Activated CD8-positive, alpha-beta memory T cell treated with anti-CD3 and anti-CD28 coated beads, Interleukin-2, amount 50 U/mL, for 1 hour (primary cell): ENCODE measurements around the gene UNC79.

ENCODE experiments used
- DNase-seq: peaks from one replicate; pipeline ENCODE4 v3.0.0-alpha.2; 2020; ENCODE audit errors: extremely low read depth

UNC79 gene

DNA sequence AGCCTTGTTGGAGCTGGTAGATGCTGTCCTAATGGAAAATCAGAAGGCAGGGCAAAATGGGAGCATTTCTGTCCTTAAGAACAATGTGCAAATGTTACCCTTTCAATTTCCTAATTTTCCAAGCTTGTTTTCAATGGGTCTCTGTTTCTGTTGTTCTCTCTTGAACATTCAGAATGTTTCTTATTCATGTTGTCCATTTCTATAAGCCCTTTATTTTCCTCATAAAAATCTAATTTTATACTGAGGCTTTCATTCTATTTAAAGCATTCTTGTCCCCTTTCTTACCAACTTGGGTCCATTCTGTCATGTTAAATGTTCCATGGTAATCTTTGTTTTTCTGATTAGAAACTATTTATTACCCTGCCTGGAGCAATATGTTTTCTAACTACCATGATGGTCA, 232.6 kb downstream of the UNC79 start:
- no peak for DNase-seq

DNA sequence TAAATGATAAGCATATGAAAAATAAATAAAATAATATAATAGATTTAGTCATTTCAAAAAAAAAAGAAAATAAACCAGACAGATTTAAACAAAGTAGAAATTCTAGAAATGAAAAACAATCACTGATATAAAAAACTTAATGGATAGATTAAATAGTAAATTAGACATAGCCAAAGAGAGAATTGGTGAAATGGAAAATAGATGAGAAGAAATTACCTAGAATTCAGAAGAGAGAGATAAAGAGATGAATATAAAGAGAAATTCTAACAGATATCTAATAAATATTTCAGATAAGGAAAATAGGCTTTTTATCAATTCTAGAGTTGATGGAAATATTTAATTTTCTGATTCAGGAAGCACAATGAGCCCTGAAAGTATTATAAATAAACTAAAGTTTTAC, 234.4 kb downstream of the UNC79 start:
- no peak for DNase-seq

DNA sequence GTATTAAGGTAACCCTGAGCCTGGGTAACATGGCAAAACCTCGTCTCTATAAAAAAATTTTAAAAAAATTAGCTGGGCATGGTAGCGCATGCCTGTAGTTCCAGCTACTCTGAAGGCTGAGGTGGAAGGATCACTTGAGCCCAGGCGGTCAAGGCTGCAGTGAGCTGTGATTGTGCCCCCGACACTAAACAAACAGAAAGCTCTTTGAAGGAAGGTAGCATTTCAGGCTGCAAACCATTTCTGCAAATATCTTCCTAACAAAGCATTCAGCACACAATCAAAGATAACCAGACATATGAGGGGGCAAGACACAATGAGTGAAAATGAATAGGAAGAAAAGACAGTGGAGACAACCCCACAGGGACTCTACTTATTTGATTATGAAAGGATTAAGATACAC, 238.9 kb downstream of the UNC79 start:
- no peak for DNase-seq

DNA sequence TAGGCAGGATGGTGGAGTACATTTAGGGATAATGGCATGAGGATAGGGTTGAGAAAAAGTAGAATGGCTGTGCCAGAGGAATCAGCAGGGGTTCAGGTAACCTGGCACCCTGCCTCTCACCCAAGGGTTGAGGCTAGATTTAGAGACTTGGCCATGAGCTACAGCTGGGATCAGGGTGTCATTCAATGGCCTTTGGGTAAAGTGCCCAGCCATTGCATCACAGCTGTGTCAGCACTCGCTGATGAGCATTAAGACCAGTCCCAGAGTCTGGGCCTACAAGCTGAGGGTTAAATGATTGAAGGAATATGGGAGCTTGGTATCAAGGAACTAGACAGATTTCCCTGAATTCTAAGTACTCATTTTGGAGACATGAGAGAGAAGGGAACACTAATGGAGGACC, 243.6 kb downstream of the UNC79 start:
- no peak for DNase-seq

DNA sequence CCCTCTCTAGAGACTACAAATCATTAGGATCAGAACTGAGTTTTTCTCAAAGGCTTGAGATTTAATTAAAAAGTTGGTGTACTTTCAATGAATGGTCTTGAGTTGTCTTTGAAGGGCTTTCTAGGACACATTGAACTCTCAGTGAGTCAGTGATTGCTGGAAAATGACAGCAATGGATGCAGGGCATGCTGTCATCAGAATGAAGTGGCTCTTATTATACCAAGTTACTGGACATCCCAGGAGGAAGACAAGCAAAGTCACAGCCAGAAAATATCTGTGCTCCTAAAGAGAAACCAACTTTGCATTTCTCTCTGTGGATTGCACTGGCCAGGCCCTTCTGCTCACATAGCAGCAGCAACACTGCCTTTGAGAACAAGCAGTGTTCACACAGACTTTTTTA, 244.9 kb downstream of the UNC79 start:
- no peak for DNase-seq

DNA sequence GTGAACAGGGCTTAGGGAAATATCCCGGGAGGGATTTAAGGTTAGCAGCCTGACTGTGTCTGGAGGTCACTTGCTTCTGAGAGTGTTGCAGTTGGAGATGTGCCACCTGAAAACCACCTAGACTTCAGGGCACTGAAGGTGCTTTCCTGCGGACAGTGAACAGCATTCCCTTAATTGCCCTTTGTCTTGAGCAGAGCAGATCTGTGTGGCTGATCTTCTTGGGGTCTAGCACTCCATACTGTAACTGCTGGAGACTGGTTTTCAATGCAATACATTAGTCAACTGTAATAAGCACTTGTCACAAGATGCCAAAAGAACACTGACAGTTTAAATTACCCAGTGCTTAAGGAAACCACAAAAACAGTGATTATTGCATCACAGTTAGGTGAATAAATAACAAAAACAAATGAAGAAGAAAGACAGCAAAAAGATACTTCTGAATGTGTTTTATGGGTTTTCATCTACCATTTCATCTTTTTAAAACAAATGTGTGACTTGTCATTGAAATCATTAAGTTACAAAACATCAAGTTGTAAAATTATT, 245.7 kb downstream of the UNC79 start:
- no peak for DNase-seq

DNA sequence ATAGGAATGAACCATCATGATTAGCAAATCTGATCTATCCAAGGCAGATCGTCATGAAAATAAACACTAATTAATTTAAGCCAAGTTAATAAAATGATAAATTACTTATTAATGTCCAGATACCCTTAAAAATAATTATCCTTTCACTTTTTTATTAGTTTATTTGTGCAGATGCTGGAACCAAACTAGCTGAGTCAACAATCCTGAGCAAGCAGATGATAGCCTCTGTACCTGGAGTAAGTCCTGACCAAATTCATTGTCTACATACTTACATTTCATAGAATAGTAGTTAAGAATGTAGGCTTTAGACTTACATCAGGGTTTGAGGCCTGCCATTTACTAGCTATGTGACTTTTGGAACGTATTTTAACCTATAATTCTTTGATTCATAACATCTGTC, 251.7 kb downstream of the UNC79 start:
- no peak for DNase-seq

DNA sequence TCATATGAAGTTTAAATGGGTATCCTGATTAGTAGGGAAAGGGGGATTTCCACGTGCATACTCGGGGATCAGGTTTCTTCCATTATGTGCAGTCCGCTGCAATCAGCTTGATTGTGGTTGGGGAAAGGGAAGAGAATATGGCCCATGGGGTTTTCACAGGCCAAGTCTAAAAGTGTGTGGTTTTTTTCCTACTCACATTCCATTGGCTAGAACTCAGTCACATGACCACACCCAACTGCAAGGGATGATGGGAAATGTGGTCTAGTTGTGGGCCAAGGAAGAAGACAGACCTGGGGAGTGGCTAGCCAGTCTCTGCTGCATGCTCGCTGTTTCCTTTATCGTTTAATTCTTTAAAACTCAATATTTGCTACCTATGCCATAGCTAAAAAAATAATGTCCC, 252.5 kb downstream of the UNC79 start:
- no peak for DNase-seq

DNA sequence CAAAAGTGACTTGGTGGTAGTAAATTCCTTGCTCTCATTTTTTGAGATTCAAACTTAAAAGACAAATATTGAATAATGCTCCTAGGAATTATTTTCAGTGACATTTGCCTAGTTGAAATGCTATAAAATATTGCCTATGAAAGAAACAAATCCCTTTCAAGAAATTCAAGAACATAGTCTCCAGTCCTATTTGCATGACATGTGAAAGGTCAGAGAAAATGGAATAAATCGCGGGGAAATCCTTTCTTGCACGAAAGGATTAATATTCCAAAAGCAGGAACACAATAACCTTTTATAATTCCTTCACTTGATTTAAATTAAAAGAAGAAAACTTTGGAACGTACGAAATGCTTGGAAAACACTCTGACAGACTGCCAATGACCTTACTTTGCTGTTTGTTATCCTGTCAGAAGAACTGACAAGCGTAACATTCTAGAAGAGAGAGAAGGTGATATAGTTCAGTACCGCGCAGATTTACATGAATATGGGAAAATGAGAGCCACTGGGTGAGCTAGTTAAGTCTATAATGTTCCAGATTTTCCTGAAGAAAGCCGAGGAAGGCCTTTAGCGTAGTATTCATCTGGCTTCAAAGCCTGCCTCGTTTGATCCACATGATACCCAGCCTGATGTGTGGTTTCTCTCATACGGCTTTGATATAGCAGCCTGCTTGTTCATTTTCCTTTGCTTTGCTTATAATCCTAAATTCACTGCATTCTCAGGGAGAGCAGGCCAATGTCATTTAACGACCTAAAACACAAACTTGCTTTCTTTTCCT, 254.6 kb downstream of the UNC79 start:
- DNase-seq, result no peak

DNA sequence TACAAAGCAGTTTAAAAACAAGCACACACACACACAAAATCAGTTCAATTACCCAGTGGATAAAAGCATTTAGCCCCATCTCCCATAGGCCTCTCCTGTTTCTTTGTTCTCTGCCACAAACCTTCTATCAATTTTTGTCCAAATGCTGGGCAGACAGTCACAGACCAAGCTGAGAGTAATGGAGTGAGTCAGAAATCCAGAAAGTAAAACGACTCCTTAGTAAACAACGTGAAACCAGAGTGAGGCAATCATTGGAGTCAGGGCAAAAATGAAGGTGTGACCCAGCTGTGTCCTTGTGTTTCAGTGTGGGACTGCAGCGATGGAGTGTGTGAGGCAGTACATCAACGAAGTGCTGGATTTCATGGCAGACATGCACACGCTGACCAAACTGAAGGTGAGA, 255.5 kb downstream of the UNC79 start:
- no peak for DNase-seq

DNA sequence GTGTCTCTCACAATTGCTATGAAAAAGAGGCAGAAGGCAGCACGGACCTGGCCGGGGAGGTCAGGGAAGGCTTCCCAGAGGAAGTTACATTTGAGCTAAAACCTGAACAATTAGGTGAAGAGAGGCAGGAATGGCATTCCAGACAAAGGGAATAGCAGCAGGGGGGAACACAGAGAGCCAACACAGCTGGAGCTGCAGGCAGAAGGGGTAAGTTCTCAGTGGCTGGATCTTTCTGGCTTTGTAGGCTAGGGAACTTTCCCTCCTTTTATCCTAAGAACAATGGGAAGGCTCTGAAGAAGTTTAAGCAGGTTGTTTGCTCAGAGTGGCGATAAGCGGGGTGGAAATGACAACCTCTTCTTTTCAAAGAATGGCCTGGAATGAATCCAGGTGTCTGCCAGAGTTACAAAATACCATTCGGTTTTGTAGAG, 257.5 kb downstream of the UNC79 start:
- DNase-seq, result no peak

DNA sequence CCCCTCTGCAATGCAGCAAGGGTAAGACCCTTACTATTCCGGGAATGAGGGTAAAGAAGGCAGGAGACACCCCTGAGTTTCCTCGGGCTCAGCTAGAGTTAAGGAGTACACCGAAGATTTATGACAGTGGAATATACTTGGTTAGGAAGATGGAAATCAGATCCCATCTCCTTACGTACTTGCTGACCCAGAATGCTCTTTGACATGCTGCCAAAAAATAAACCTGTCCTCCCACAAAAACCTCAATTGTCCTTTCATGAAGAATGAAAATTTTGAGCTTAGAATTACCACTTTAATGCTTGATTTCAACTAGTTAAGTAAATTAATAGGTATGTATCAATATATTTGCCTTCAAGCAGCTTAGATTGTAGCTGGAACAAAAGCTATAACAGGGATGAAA, 258.1 kb downstream of the UNC79 start:
- no peak for DNase-seq

DNA sequence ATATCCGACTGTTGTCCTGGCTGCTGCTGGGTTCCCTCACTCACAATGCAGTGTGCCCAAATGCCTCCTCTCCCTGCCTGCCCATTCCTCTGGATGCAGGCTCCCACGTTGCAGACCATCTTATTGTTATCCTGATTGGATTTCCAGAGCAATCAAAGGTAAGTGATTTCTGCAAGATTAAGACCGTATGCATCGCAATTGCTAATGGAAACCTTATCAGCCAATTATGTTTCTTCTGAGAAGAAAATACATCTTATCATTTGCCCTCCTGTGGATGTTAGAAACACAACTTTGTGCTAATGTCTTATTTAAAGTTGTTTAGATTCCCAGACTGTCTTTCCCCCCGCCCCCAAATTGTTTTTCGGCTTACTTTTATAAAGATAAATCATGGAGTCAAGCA, 259.4 kb downstream of the UNC79 start:
- DNase-seq, result no peak

DNA sequence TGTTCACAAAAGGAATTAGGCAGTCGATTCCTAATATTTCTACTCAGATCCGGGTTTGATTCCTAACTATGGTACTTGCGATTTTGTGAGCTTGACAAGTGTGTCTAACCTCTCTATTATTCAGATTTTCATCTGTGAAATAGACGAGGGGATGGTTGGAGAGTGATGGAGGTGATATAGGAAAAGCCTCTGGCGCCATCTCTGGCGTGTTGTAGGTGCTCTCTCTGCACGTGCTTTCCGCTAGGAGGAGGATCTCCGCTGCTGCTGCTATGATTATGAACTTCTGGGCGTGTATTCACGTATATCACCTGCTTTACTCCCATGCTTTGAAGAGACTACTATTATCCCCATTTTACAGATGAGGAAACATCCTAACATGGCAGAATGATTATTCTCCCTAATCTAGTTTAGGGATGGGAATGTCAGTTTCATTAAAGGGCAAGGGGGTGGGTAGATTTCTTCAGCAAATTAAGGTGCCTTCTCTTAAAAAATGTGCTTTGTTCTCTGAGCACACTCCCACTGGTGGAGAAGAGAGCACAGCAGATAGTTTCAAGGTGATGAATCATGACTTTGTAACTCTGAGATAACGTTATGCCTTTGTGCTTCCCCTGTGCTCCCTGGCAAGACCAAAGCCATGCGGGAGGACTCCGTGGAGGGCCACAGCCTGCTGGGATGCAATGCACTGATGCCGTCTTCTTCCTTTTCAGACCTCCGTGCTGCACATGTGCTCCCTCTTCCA, 260.5 kb downstream of the UNC79 start:
- no peak for DNase-seq

DNA sequence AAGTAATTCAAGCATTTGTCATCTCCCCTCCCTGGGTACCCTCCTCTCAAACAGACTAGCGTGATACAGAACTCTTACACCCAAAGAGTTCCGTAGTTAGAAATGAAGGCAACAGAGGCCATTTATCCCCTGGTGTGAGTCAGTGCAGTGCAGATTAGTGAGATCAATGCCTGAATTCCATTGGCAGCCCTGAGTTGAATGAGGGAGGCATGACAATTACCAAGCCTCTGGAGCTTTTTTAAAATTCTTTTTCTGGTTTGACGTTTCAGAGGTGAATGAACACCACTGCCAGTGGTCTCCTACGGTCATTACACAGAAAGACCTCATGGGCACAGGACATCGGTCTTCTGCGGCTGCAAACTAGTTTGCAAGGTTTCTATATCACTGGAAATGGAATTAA, 263.2 kb downstream of the UNC79 start:
- no peak for DNase-seq

DNA sequence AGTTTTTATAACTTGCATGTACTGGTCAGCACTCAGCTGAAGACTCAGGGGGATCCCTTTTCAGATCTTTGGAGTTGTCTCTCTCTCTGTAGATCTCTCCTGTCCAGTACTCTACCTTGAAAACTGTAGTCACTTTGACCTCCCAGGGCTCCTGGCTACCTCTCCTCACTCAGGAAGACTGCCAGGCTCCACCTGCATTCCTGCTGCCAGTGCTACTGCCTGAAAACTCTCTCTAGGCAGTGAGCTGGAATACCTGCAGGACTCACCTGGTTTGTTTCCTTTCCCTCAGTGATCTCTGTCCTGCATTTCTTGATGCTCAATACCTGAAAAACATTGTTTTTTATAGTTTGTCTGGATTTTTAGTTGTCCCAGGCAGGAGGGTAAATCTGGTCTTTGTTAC, 270.2 kb downstream of the UNC79 start:
- DNase-seq, result no peak

DNA sequence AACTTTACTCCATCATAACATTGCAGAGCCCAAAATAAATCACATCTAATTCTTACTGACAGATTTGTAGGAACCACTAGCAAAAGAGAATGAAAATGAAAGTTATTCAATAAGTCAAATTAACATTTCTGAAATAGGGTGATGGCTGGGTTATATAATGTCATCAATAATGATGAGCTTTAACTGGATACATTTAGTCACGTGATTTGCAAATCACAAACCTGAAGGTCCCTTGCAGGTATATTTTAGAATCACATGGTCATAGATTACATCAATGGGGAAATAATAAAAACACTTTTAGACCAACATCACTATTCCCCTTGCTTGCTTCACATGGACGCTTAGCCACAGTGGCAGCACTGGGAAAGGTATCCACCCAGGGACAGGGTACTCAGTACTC, 270.8 kb downstream of the UNC79 start:
- DNase-seq, result no peak

DNA sequence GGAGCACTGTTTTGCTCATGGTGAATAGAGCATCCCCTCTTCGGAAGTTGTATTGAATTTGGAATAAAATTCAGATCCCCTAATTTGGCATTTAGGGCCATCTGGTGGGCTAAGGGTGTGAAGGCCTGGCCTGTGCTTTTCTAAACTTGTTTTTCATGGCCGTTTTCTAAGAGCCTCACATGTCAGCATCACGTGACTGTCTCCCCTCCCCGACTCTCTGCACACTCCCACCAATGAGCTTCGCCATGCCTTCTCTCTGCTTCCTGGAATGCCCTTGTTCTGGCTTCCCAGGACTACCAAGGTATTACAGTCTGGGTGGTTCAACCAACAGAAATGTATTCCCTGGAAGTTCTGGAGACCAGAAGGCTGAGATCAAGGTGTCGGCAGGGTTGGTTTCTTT, 272.2 kb downstream of the UNC79 start:
- no peak for DNase-seq

DNA sequence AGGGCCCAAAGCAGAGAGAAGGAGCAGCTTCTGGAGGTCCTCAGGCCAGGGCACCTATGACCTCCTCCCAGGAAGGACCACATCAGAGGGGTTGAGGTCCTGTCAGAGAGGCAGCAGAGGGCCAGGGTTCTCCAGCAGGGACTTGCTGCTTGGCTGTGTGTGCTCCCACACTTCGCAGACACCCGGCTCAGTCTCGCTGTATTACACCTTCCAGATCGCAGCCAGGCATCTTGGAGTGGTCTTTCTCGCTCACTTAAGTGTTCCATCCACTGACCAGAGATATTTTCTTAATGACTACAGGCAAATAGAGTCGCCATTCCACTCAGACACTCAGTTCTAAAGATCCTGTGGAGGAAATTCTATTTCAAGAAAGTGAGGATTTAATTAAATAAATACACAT, 273.2 kb downstream of the UNC79 start:
- no peak for DNase-seq

DNA sequence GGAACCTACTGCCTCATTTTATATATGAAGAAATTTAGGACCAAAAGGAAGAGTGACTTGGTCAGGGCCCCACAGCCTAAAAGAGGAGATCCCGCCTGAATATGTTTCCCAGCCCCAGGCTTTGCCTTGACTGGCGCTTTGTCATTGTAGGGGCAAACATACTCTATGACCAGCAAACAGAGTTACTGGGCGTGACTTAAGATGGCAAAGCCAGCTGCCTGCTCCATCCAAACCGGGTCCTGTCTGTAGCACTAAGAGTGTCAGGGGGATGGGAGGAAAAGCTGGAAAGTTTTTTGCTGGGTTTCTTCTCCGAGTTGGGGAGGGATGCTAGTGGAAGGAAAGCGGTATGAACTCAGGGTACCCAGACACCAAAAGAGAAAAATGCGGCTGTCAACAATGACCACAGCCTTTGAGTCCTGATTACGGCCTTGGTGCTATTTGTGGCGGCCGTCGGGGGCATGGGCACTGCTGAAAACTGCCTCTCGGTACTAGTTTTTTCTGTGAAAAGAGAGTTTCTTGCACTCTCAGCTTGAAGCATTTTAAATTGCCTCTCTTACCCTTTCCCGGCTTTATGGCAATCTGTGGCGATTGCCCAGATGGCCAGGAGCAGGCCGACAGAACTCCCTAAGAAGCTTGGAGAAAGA, 274.9 kb downstream of the UNC79 start:
- DNase-seq, result no peak

DNA sequence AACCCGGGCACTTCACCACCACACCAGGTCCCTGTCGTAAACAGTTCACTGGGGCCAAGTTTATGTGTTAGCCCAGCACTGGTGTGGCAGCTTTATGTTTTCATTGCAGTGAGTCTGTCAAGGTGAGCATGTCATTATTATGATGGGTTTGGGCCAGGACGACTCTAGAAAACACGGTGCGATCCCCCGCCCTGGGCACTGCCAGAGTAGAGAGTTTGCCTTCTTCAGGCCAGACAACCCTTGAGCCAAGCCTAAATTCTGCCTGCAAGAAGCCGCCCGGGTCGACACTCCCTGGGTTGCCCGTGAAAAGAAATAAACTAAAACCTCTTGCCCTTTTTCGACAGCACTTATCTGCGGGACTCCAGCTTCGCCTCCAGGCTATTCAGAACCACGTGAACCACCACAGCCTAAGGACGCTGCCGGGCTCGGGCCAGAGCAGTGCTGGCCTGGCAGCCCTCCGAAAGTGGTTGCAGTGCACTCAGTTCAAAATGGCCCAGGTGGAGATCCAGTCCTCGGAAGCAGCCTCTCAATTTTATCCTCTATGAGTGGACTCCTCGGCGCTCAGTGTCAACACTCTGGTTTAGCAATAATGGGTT, 275.7 kb downstream of the UNC79 start:
- no peak for DNase-seq

DNA sequence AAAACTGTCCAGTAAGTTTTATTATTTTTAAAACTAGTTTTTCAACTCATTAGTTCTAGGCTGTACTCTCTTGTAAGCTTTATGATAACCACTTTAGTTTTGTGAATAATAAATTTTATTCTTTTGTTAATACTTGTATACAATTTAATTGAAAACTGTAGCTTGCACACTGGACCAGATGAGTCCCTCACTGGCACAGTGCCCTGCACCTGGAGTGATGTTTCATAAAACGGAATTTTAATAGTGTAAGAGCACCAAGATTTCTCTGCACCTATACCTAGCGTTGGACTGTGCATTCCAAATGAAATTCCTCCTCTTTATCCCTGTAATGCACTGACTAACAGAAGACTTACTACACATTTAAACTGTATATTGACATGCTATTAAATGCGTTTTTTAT, 276.7 kb downstream of the UNC79 start:
- DNase-seq, result no peak
